ENCODE data around the gene GTF2E1.

GTF2E1 gene

GRCh38 chr3:120800625-120801024 lies 58.1 kb downstream of the GTF2E1 start:
- no peak for DNase-seq (ENCODE audit: low read depth)

- no peak for DNase-seq (ENCODE audit: low read depth)
Observed at GRCh38 chr3:120801484-120801883, 58.9 kb downstream of the GTF2E1 start.

GRCh38 chr3:120802916-120803315 lies 60.4 kb downstream of the GTF2E1 start:
- no peak for DNase-seq (ENCODE audit: low read depth)

GRCh38 chr3:120816728-120817127 lies 74.2 kb downstream of the GTF2E1 start:
- no peak for DNase-seq (ENCODE audit: low read depth)

- no peak for DNase-seq (ENCODE audit: low read depth)
Observed at GRCh38 chr3:120820748-120821147, 78.2 kb downstream of the GTF2E1 start.

DNA sequence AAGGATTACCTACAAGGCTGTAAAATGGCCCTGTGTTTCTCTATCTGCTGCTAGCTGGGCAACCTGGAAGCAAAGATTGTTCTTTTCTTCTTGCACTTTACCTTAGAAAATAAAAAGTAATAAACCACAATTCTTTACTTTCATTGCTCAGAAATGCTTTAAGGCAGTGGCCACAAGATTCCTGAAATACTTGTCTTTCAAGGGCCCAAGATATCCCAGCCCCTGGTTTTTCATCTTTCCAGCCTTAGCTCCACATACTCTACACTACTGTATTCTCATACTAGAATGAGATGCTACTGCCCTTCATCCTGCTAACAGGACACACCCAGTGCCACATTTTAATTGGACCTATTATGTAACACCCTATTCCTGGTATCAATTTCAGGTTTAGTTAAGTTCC lies 78.9 kb downstream of the GTF2E1 start:
- DNase-seq (ENCODE audit: low read depth) = no peak

DNA sequence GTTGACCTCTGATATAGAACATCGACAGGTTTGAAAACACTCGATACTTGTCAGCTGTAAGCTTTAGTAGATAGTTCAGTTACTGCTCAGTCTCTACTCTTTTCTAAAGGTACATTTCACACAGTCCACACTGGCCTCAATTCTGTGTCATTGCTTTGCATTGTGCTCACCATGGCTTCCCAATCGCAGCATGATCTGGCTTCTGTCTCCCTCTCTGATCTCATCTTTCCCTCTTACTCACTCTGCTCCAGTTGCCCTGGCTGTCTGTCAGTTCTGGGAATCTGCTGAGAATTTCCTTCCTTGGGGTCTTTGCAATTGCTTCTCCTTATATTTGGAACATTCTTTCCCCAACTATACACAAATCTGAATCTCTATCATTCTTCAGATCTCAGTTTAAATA lies 80.6 kb downstream of the GTF2E1 start:
- DNase-seq (ENCODE audit: low read depth) = peak; percentile 11

- DNase-seq (ENCODE audit: low read depth) = no peak
Observed at GRCh38 chr3:120824613-120825012, 82.1 kb downstream of the GTF2E1 start.

GRCh38 chr3:120828796-120829195 lies 86.3 kb downstream of the GTF2E1 start:
- DNase-seq (ENCODE audit: low read depth) = no peak

GRCh38 chr3:120831066-120831465 lies 88.5 kb downstream of the GTF2E1 start:
- no peak for DNase-seq (ENCODE audit: low read depth)

Data from amniotic epithelial cell (primary cell).